IgD-negative memory B cell (primary cell): ENCODE data around the gene HSF2BP. TPM values are rescaled to one million over a fixed set of nuclear protein-coding genes. Genes with fewer than 3 reads are reported as not detected.
"Not testable (repeated sequence)": the region's sequence is repeated elsewhere in the genome, so short reads cannot be mapped to it uniquely, and the experiment has no call there.

Source experiments
- H3K27ac Mint-ChIP-seq, 3 donors: one replicate each; pipeline ENCODE4 v1.8.0; 2020 to 2022; ENCODE audit warnings: mild to moderate bottlenecking in 3 of 3, mixed read lengths in 3 of 3, moderate library complexity in 1 of 3
- H3K27me3 Mint-ChIP-seq: one replicate; pipeline ENCODE4 v1.8.0; 2021; ENCODE audit warnings: mixed read lengths
- H3K36me3 Mint-ChIP-seq: one replicate; pipeline ENCODE4 v1.8.0; 2020; ENCODE audit warnings: mild to moderate bottlenecking, mixed read lengths
- H3K4me1 Mint-ChIP-seq, 3 donors: one replicate each; pipeline ENCODE4 v1.8.0; 2020 to 2022; ENCODE audit warnings: mixed read lengths in 3 of 3, mild to moderate bottlenecking in 1 of 3
- H3K4me3 Mint-ChIP-seq, 4 donors: one replicate each; pipeline ENCODE4 v1.8.0; 2020 to 2022; ENCODE audit warnings: mild to moderate bottlenecking in 4 of 4, mixed read lengths in 4 of 4, moderate library complexity in 3 of 4
- H3K9me3 Mint-ChIP-seq, 3 donors: one replicate each; pipeline ENCODE4 v1.8.0; 2020 to 2021; ENCODE audit warnings: mixed read lengths in 3 of 3, mild to moderate bottlenecking in 1 of 3
- polyA plus RNA-seq: library from polyadenylated mRNA; unstranded; fragments of 300-500 nt; fragmentation: Illumina TruSeq; gene quantifications from one replicate; pipeline ENCODE4 v1.2.3, GENCODE V29; 2021

HSF2BP gene
- polyA plus RNA-seq, 1 donor from 2014 or later: 0.11 TPM

- H3K4me3 Mint-ChIP-seq, H3K4me1 Mint-ChIP-seq, H3K27ac Mint-ChIP-seq, H3K36me3 Mint-ChIP-seq, H3K9me3 Mint-ChIP-seq, H3K27me3 Mint-ChIP-seq: not testable (repeated sequence)
Observed at GRCh38 chr21:43488235-43488634, 171.1 kb downstream of the HSF2BP start.

DNA sequence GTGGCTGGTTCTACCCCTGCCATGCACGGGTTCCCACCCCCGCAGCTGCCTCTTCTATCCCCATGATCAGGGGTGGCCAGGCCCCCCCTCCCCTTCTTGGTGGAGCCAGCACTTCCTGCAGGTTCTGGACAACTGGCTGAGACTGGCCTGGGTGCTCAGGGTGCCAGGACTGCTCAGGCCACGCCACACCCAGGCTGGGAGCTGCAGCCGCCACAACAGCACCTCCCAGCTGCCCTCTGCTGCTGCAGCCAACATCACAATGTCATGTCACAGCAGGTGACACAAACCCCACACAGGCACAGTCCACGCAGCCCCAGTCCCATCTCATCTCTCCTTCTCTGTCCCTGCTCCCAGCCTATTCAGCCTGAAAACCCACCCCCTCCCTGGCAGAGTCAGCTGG is 173.2 kb downstream of the HSF2BP start:
- not testable (repeated sequence) for H3K27me3 Mint-ChIP-seq, H3K4me1 Mint-ChIP-seq, H3K4me3 Mint-ChIP-seq, H3K27ac Mint-ChIP-seq, H3K9me3 Mint-ChIP-seq, H3K36me3 Mint-ChIP-seq

DNA sequence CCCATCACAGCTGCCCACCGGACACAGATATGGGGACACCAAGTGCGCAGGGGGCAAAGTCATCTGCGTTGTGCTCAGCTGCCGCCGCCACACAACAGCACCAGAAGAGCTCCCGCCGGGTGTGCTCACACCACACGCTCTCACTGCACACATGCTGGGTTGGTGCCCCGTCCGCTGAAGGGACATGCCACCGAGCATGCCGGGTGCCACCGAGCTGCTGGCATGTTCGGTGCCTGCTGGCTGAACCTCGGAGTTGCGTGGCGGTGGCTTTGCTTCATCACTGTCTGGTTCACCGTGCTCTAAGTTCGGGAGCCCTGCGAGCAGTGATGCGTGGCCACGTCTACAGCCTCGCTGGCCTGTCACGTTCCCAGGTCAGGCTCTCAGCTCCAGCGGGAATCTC is 174.3 kb downstream of the HSF2BP start:
- H3K36me3 Mint-ChIP-seq, H3K9me3 Mint-ChIP-seq, H3K4me3 Mint-ChIP-seq, H3K4me1 Mint-ChIP-seq, H3K27me3 Mint-ChIP-seq, H3K27ac Mint-ChIP-seq: not testable (repeated sequence)

DNA sequence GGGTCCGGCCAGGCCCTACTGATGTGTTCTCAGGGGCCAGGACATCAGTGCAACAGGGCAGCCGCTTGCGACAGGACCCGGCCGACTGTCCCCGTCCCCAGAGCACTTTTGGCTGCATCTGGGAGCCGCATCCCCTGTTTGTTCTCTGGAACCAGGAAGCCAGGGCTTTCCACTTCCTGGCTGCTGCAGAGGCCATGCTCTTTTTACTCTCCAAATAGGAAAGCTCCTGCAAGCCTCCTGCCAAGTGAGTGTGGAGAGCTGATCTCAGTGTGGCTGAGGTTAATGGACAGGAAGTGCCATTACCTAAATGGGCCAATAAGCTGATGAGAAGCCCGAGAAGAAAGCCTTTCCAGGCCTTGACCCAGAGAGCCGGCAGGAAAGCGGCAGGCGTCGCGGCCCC is 180.1 kb downstream of the HSF2BP start:
- not testable (repeated sequence) for H3K36me3 Mint-ChIP-seq, H3K4me3 Mint-ChIP-seq, H3K27ac Mint-ChIP-seq, H3K9me3 Mint-ChIP-seq, H3K27me3 Mint-ChIP-seq, H3K4me1 Mint-ChIP-seq

Other genes with a start within 250 kb of the HSF2BP start
- 2.5 TPM for gene SIK1, start 232.4 kb downstream of the HSF2BP start, polyA plus RNA-seq
- 24.3 TPM for gene RRP1B, start 72 bp upstream of the HSF2BP start, polyA plus RNA-seq
- gene PDXK, start 59.6 kb upstream of the HSF2BP start, polyA plus RNA-seq: 35.5 TPM
- 66.2 TPM for gene CSTB, start 116.8 kb upstream of the HSF2BP start, polyA plus RNA-seq
- gene RRP1, start 130.1 kb upstream of the HSF2BP start, polyA plus RNA-seq: 18.2 TPM
- gene AGPAT3, start 205.7 kb upstream of the HSF2BP start, polyA plus RNA-seq: 8.8 TPM